Fibroblast of the conjunctiva (primary cell): ENCODE data around the gene UBE2G2.

ENCODE experiments used
- DNase-seq: peaks from one replicate; pipeline ENCODE4 v3.0.0-alpha.2; 2010; ENCODE audit warnings: low read depth

Gene UBE2G2

GRCh38 chr21:44785620-44786335 is 15.8 kb downstream of the UBE2G2 start:
- no peak for DNase-seq

- no peak for DNase-seq
Measured at GRCh38 chr21:44784810-44785209, 16.8 kb downstream of the UBE2G2 start.

GRCh38 chr21:44783020-44783696 is 18.5 kb downstream of the UBE2G2 start:
- no peak for DNase-seq

- DNase-seq: no peak
Measured at GRCh38 chr21:44780767-44781459, 20.7 kb downstream of the UBE2G2 start.

- no peak for DNase-seq
Measured at GRCh38 chr21:44780137-44780502, 21.5 kb downstream of the UBE2G2 start.

- DNase-seq: no peak
Measured at GRCh38 chr21:44779417-44780136, 22.0 kb downstream of the UBE2G2 start.

- no peak for DNase-seq
Measured at GRCh38 chr21:44778983-44779382, 22.6 kb downstream of the UBE2G2 start.

- no peak for DNase-seq
Measured at GRCh38 chr21:44778499-44778911, 23.1 kb downstream of the UBE2G2 start.

GRCh38 chr21:44778094-44778493 is 23.5 kb downstream of the UBE2G2 start:
- DNase-seq: no peak

GRCh38 chr21:44774972-44775371 is 26.6 kb downstream of the UBE2G2 start:
- DNase-seq: no peak

- peak; percentile 9 for DNase-seq
Measured at GRCh38 chr21:44773291-44773932, 28.2 kb downstream of the UBE2G2 start.

- DNase-seq: no peak
Measured at GRCh38 chr21:44771896-44772525, 29.6 kb downstream of the UBE2G2 start.

GRCh38 chr21:44767834-44768831 is 33.5 kb downstream of the UBE2G2 start:
- DNase-seq: no peak

GRCh38 chr21:44766818-44767354 is 34.7 kb downstream of the UBE2G2 start:
- DNase-seq: no peak

- no peak for DNase-seq
Measured at GRCh38 chr21:44766014-44766817, 35.4 kb downstream of the UBE2G2 start.

GRCh38 chr21:44765231-44766013 is 36.2 kb downstream of the UBE2G2 start:
- no peak for DNase-seq

GRCh38 chr21:44764319-44765230 is 37.0 kb downstream of the UBE2G2 start:
- DNase-seq: no peak
